Measurements from ENCODE around the gene ANO2. TPM values are rescaled to one million over a fixed set of nuclear protein-coding genes. Genes with fewer than 3 reads are reported as not detected.
"Not testable (repeated sequence)": the region's sequence is repeated elsewhere in the genome, so short reads cannot be mapped to it uniquely, and the experiment has no call there.

The ANO2 gene
- total RNA-seq, 2 donors from 2014 or later = 2.8 to 9.3 TPM

- H3K4me3 ChIP-seq = no peak overlapping the region
- H3K27me3 ChIP-seq = no peaks in the 10 kb centered on the region
- no peaks in the 10 kb centered on the region for H3K36me3 ChIP-seq
- no peak for DNase-seq (ENCODE audit: low spot score)
- no peaks in the 10 kb centered on the region for H3K4me1 ChIP-seq
- no peak for TF ChIP-seq CTCF (IDR thresholded peaks at IDR 0.05)
- H3K27ac ChIP-seq = no peak overlapping the region
- H3K9me3 ChIP-seq = no peaks in the 10 kb centered on the region
These were observed 259.1 kb downstream of the ANO2 start for GRCh38 chr12:5685935-5686334.

DNA sequence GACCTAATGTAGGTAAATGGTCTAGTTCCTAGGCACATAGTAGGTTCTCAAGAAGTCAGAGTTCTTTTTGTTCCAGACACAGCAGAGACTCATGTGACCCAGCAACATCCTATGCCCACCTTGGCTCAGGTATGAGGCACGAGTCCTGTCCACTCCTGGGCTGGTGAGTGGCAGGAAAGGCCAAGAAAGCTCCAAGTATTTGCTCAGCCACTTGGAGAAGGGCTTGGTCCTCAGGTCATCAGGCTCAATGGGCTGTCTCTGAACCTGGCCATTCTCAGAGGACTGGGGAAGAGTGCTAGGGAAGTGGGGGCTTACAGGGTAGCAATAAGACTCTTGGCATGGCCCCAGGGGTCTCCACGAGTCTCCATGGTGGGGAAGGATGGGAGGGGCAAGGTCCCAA lies 260.1 kb downstream of the ANO2 start:
- no peak for DNase-seq (ENCODE audit: low spot score)
- no peak overlapping the region for H3K27ac ChIP-seq
- H3K4me3 ChIP-seq = no peak overlapping the region
- H3K27me3 ChIP-seq = no peaks in the 10 kb centered on the region
- H3K36me3 ChIP-seq = no peaks in the 10 kb centered on the region
- no peaks in the 10 kb centered on the region for H3K4me1 ChIP-seq
- no peaks in the 10 kb centered on the region for H3K9me3 ChIP-seq
- no peak for TF ChIP-seq CTCF (IDR thresholded peaks at IDR 0.05)

DNA sequence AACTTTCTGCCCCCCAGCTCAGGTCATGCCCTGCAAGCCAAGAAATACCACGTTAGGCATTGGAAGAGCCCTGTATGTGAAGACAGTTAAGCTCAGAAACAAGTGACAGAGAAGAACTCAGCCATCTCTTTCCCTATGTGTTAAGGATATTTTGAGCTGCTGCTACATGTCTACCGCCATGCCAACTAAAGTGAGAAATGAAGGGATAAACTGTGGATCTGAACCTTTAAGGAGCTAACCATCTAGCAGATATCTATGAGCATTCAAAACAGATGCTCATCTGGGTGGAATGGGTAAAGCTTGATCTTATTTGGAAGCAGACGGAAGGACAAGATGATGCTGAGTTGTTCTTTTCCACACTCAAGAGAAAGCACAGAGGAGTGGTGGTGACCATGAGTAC lies 262.5 kb downstream of the ANO2 start:
- H3K4me1 ChIP-seq = no peaks in the 10 kb centered on the region
- TF ChIP-seq CTCF (IDR thresholded peaks at IDR 0.05) = no peak
- H3K27me3 ChIP-seq = no peaks in the 10 kb centered on the region
- no peak for DNase-seq (ENCODE audit: low spot score)
- H3K4me3 ChIP-seq = no peak overlapping the region
- H3K27ac ChIP-seq = no peak overlapping the region
- H3K9me3 ChIP-seq = no peaks in the 10 kb centered on the region
- no peaks in the 10 kb centered on the region for H3K36me3 ChIP-seq

DNA sequence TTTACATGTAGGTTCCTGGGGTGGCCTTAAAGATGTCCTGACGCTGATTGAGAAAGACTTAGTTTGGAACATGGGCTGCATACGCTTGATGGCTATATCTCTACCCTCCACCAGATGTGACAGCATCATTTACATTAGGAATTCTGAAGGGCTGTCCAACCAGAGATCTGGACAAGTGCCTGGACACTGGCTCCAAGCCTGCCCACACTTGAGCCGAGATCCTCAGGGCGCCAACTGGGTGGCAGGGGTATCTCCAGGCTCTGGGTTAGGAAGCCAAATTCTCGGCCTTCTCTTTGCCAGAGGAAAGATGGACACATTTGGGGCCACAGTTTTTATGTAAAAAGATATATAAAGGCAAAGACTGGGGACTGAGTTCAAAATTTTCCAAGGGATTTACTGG lies 266.9 kb downstream of the ANO2 start:
- Histone ChIP-seq H3K9me3 (no peaks in the 10 kb centered on the region), H3K36me3 (no peaks in the 10 kb centered on the region), H3K4me3 (no peak overlapping the region), H3K27ac (no peak overlapping the region), H3K4me1 (no peaks in the 10 kb centered on the region), H3K27me3 (no peaks in the 10 kb centered on the region)
- no peak for TF ChIP-seq CTCF (IDR thresholded peaks at IDR 0.05)
- DNase-seq (ENCODE audit: low spot score) = no peak

DNA sequence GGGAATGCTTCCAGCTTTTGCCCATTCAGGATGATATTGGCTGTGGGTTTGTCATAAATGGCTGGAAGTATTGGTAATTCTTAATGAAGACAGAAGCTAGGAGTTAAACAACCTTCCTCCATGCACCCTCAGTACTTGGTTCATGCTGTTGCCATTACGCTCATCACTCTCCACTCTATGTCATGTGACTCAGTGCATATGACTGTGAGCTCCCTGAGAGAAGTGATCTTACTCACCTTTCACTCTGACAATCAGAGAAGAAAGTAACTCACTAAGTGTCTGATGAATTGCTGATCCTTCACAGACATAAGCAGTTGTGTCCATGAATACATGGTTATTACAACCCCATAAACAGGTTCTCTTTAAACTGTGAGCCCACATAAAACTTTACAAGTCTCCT lies 275.4 kb downstream of the ANO2 start:
- H3K4me3 ChIP-seq, H3K27me3 ChIP-seq: not testable (repeated sequence)

GRCh38 chr12:5665615-5666014 lies 279.4 kb downstream of the ANO2 start:
- Histone ChIP-seq H3K27me3 (no peaks in the 10 kb centered on the region), H3K36me3 (no peaks in the 10 kb centered on the region), H3K4me1 (no peaks in the 10 kb centered on the region), H3K9me3 (no peaks in the 10 kb centered on the region), H3K4me3 (no peak overlapping the region), H3K27ac (no peak overlapping the region)
- DNase-seq (ENCODE audit: low spot score) = no peak
- TF ChIP-seq CTCF (IDR thresholded peaks at IDR 0.05) = no peak

More for the DNA sequence above, 275.4 kb downstream of the ANO2 start:
- DNase-seq (ENCODE audit: low spot score); H3K27ac ChIP-seq; H3K9me3 ChIP-seq; H3K36me3 ChIP-seq; H3K4me1 ChIP-seq: not testable (repeated sequence)

Measured in right atrium auricular region (tissue), 2 donors.